ENCODE data around the gene SCARB1.

Gene SCARB1

GRCh38 chr12:124877423-124877822 lies 13.8 kb upstream of the SCARB1 start:
- Histone ChIP-seq H3K36me3 (no peaks in the 10 kb centered on the region), H3K9me3 (no peaks in the 10 kb centered on the region), H3K27me3 (no peaks in the 10 kb centered on the region), H3K4me3 (ENCODE audit: low read depth in 1 of 2, low read length in 1 of 2) (no peak overlapping the region), H3K4me1 (ENCODE audit: control insufficient read depth in 1 of 2, insufficient read depth in 1 of 2, low read depth in 1 of 2, low read length in 1 of 2) (peaks cover 37 to 40% of the 10 kb centered on the region in 2 experiments), H3K27ac (no peak overlapping the region)
- TF ChIP-seq CTCF (IDR thresholded peaks at IDR 0.05): no peak

- no peaks in the 10 kb centered on the region for H3K9me3 ChIP-seq
- H3K27ac ChIP-seq: no peak overlapping the region
- H3K27me3 ChIP-seq: no peaks in the 10 kb centered on the region
- TF ChIP-seq CTCF (IDR thresholded peaks at IDR 0.05): no peak
- H3K4me1 ChIP-seq (ENCODE audit: control insufficient read depth in 1 of 2, insufficient read depth in 1 of 2, low read depth in 1 of 2, low read length in 1 of 2): peaks cover 24 to 27% of the 10 kb centered on the region in 2 experiments
- H3K36me3 ChIP-seq: no peaks in the 10 kb centered on the region
- no peak overlapping the region for H3K4me3 ChIP-seq (ENCODE audit: low read depth in 1 of 2, low read length in 1 of 2)
Measured at GRCh38 chr12:124876171-124876570, 12.5 kb upstream of the SCARB1 start.

GRCh38 chr12:124875803-124876132 lies 12.1 kb upstream of the SCARB1 start:
- no peak overlapping the region for H3K27ac ChIP-seq
- no peak for TF ChIP-seq CTCF (IDR thresholded peaks at IDR 0.05)

GRCh38 chr12:124874988-124875802 lies 11.5 kb upstream of the SCARB1 start:
- no peak overlapping the region for H3K27ac ChIP-seq
- no peak overlapping the region for H3K4me3 ChIP-seq (ENCODE audit: low read depth in 1 of 2, low read length in 1 of 2)
- H3K4me1 ChIP-seq (ENCODE audit: control insufficient read depth in 1 of 2, insufficient read depth in 1 of 2, low read depth in 1 of 2, low read length in 1 of 2): peaks cover 15 to 17% of the 10 kb centered on the region in 2 experiments
- H3K27me3 ChIP-seq: no peaks in the 10 kb centered on the region
- H3K9me3 ChIP-seq: no peaks in the 10 kb centered on the region
- no peaks in the 10 kb centered on the region for H3K36me3 ChIP-seq
- no peak for TF ChIP-seq CTCF (IDR thresholded peaks at IDR 0.05)

More at GRCh38 chr12:124875803-124876132, 12.1 kb upstream of the SCARB1 start:
- Histone ChIP-seq H3K36me3 (no peaks in the 10 kb centered on the region), H3K4me1 (ENCODE audit: control insufficient read depth in 1 of 2, insufficient read depth in 1 of 2, low read depth in 1 of 2, low read length in 1 of 2) (peaks cover 20 to 23% of the 10 kb centered on the region in 2 experiments), H3K4me3 (ENCODE audit: low read depth in 1 of 2, low read length in 1 of 2) (no peak overlapping the region), H3K9me3 (no peaks in the 10 kb centered on the region), H3K27me3 (no peaks in the 10 kb centered on the region)

- Histone ChIP-seq H3K27ac (no peak overlapping the region), H3K9me3 (no peaks in the 10 kb centered on the region), H3K36me3 (no peaks in the 10 kb centered on the region), H3K4me1 (ENCODE audit: control insufficient read depth in 1 of 2, insufficient read depth in 1 of 2, low read depth in 1 of 2, low read length in 1 of 2) (peaks cover 19% of the 10 kb centered on the region in 2 experiments), H3K4me3 (ENCODE audit: low read depth in 1 of 2, low read length in 1 of 2) (no peak overlapping the region), H3K27me3 (no peaks in the 10 kb centered on the region)
- no peak for TF ChIP-seq CTCF (IDR thresholded peaks at IDR 0.05)
Measured at GRCh38 chr12:124874188-124874587, 10.5 kb upstream of the SCARB1 start.
